ENCODE data around the gene REV1. TPM values are rescaled to one million over a fixed set of nuclear protein-coding genes. Genes with fewer than 3 reads are reported as not detected.

REV1 gene
- total RNA-seq, 1 donor from 2014 or later = 42.8 TPM

GRCh38 chr2:99424371-99424770 is 65.4 kb downstream of the REV1 start:
- Histone ChIP-seq H3K27ac (replicated peaks) (no peak overlapping the region), H3K4me3 (no peak overlapping the region), H3K36me3 (peaks cover 61% of the 10 kb centered on the region), H3K4me1 (peaks cover 48% of the 10 kb centered on the region), H3K27me3 (ENCODE audit: low read depth) (no peaks in the 10 kb centered on the region), H3K9me3 (replicated peaks) (no peaks in the 10 kb centered on the region)
- DNase-seq = no peak
- intact Hi-C loops (cut with micrococcal nuclease) = no loop called here
- TF ChIP-seq, protein P1, sequence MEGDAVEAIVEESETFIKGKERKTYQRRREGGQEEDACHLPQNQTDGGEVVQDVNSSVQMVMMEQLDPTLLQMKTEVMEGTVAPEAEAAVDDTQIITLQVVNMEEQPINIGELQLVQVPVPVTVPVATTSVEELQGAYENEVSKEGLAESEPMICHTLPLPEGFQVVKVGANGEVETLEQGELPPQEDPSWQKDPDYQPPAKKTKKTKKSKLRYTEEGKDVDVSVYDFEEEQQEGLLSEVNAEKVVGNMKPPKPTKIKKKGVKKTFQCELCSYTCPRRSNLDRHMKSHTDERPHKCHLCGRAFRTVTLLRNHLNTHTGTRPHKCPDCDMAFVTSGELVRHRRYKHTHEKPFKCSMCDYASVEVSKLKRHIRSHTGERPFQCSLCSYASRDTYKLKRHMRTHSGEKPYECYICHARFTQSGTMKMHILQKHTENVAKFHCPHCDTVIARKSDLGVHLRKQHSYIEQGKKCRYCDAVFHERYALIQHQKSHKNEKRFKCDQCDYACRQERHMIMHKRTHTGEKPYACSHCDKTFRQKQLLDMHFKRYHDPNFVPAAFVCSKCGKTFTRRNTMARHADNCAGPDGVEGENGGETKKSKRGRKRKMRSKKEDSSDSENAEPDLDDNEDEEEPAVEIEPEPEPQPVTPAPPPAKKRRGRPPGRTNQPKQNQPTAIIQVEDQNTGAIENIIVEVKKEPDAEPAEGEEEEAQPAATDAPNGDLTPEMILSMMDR (IDR thresholded peaks at IDR 0.05; ENCODE audit: borderline replicate concordance) = no peak

- intact Hi-C loops (cut with micrococcal nuclease) = no loop called here
- Histone ChIP-seq H3K4me1 (peaks cover 48% of the 10 kb centered on the region), H3K27ac (replicated peaks) (peak overlapping the region; percentile 58), H3K4me3 (no peak overlapping the region), H3K9me3 (replicated peaks) (no peaks in the 10 kb centered on the region), H3K27me3 (ENCODE audit: low read depth) (no peaks in the 10 kb centered on the region), H3K36me3 (peaks cover 68% of the 10 kb centered on the region)
- DNase-seq = no peak
- TF ChIP-seq, protein P1 (IDR thresholded peaks at IDR 0.05; ENCODE audit: borderline replicate concordance) = no peak
Observed at GRCh38 chr2:99422599-99422998, 67.2 kb downstream of the REV1 start.

DNA sequence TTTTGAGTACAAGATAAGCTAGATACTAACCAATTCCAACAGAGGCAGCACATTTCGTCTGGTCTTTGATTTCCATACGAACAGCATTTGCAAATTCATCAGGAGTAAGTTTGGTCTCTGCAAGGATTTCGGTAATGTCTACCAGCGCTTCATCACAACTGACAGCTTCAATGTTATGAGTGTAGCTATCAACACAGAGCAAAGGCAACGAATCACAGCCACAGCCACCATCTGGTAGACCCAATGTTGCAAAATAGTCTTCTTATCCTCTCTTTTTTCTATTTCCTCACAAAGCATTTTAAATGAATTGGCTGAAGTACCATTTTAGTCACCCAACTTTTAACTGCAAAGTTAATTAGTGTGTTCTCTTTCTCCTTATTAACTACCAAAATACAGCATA is 68.3 kb downstream of the REV1 start:
- Histone ChIP-seq H3K4me3 (no peak overlapping the region), H3K36me3 (peaks cover 71% of the 10 kb centered on the region), H3K27ac (replicated peaks) (peak overlapping the region; percentile 58), H3K9me3 (replicated peaks) (no peaks in the 10 kb centered on the region), H3K27me3 (ENCODE audit: low read depth) (no peaks in the 10 kb centered on the region), H3K4me1 (peaks cover 48% of the 10 kb centered on the region)
- DNase-seq = no peak
- TF ChIP-seq, protein P1 (IDR thresholded peaks at IDR 0.05; ENCODE audit: borderline replicate concordance) = no peak
- intact Hi-C loops (cut with micrococcal nuclease) = no loop called here

DNA sequence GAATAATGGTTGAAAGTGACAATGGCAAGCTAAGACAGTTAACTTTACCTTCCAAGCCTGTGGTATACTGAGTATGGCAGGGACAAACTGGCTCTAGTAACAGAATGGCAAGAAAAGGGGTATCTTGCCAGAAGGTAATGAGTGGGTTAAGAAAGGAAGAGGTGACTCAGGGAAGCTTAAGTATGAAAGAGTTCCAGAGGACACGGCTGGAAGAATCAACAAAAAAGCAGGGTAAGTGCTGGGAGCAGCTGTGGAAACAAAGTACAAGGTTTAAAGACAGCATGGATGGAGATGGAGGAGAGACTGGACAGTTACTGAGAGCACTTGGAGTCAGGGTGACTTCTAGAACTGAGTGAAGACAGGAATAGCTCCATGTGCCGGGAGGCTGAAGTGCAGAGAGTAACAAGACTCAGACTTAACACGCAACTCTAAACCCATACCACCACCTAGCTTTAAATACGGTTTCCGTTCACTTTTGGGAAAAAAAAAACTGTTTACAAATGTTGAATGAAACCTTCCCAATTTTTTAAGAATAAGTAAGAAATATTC is 69.0 kb downstream of the REV1 start:
- TF ChIP-seq, protein P1 (IDR thresholded peaks at IDR 0.05; ENCODE audit: borderline replicate concordance) = peak; percentile 15
- Histone ChIP-seq H3K27ac (replicated peaks) (peak overlapping the region; percentile 58), H3K4me1 (peaks cover 48% of the 10 kb centered on the region), H3K4me3 (no peak overlapping the region), H3K27me3 (ENCODE audit: low read depth) (no peaks in the 10 kb centered on the region), H3K9me3 (replicated peaks) (no peaks in the 10 kb centered on the region), H3K36me3 (peaks cover 72% of the 10 kb centered on the region)
- DNase-seq = no peak
- intact Hi-C loops (cut with micrococcal nuclease) = no loop called here

- DNase-seq = no peak
- H3K27me3 ChIP-seq (ENCODE audit: low read depth) = no peaks in the 10 kb centered on the region
- TF ChIP-seq, protein P1 (IDR thresholded peaks at IDR 0.05; ENCODE audit: borderline replicate concordance) = no peak
- intact Hi-C loops (cut with micrococcal nuclease) = no loop called here
- peaks cover 43% of the 10 kb centered on the region for H3K4me1 ChIP-seq
- peak overlapping the region; percentile 58 for H3K27ac ChIP-seq (replicated peaks)
- no peak overlapping the region for H3K4me3 ChIP-seq
- peaks cover 77% of the 10 kb centered on the region for H3K36me3 ChIP-seq
- H3K9me3 ChIP-seq (replicated peaks) = no peaks in the 10 kb centered on the region
Observed at GRCh38 chr2:99420031-99420430, 69.8 kb downstream of the REV1 start.

Data from left ventricle myocardium inferior (tissue), 1 donor.